Measurements from ENCODE around the gene IL15RA. TPM values are rescaled to one million over a fixed set of nuclear protein-coding genes. Genes with fewer than 3 reads are reported as not detected.
A peak's percentile ranks its signal among the peaks of the same experiment; 100 is the strongest.

Gene IL15RA
- total RNA-seq, 1 experiment from 2014 or later, result 4.4 TPM

- ATAC-seq (peak; percentile 44), DNase-seq (peak; percentile 30)
- ChIA-PET CTCF (no interaction called here), POLR2A (ENCODE audit: unreplicated experiment) (no interaction called here)
- Histone ChIP-seq H3F3A (ENCODE audit: low read length, unreplicated experiment) (no peaks in the 10 kb centered on the region), H3K9me3 (ENCODE audit: low read length) (no peaks in the 10 kb centered on the region), H3K4me2 (ENCODE audit: low read length) (peak overlapping the region; percentile 82), H2AFZ (ENCODE audit: low read length) (peak overlapping the region; percentile 73), H3K27me3 (ENCODE audit: low read length) (no peaks in the 10 kb centered on the region), H3K27ac (ENCODE audit: low read length) (peak overlapping the region; percentile 37), H4K20me1 (ENCODE audit: low read length) (no peaks in the 10 kb centered on the region), H3K79me2 (ENCODE audit: low read length) (peaks cover 17% of the 10 kb centered on the region), H3K4me3 (ENCODE audit: low read length) (peak overlapping the region; percentile 75), H3K9me2 (replicated peaks; ENCODE audit: low read length) (no peaks in the 10 kb centered on the region), H3K36me3 (ENCODE audit: low read depth, low read length) (no peaks in the 10 kb centered on the region), H3K9ac (ENCODE audit: low read length) (peak overlapping the region; percentile 64), H3K4me1 (ENCODE audit: insufficient read depth, low read length) (no peaks in the 10 kb centered on the region)
- intact Hi-C loops (cut with micrococcal nuclease), result no loop called here
- no peak for TF ChIP-seq EZH2 (IDR thresholded peaks at IDR 0.05; ENCODE audit: low read length, unreplicated experiment)
- no peak for TF ChIP-seq EZH2phosphoT487 (IDR thresholded peaks at IDR 0.05; ENCODE audit: borderline replicate concordance, low read length)
- BruUV-seq (replicated peaks), result TSS peak; percentile 26
Observed at GRCh38 chr10:5976512-5977470, 552 bp downstream of the IL15RA start.

GRCh38 chr10:5975641-5976473 lies 1.5 kb downstream of the IL15RA start:
- Histone ChIP-seq H3F3A (ENCODE audit: low read length, unreplicated experiment) (no peaks in the 10 kb centered on the region), H3K9ac (ENCODE audit: low read length) (no peak overlapping the region), H3K36me3 (ENCODE audit: low read depth, low read length) (no peaks in the 10 kb centered on the region), H3K4me1 (ENCODE audit: insufficient read depth, low read length) (no peaks in the 10 kb centered on the region), H3K27ac (ENCODE audit: low read length) (no peak overlapping the region), H4K20me1 (ENCODE audit: low read length) (no peaks in the 10 kb centered on the region), H3K4me3 (ENCODE audit: low read length) (peak overlapping the region; percentile 75), H3K9me3 (ENCODE audit: low read length) (no peaks in the 10 kb centered on the region), H3K9me2 (replicated peaks; ENCODE audit: low read length) (no peaks in the 10 kb centered on the region), H3K27me3 (ENCODE audit: low read length) (no peaks in the 10 kb centered on the region), H3K4me2 (ENCODE audit: low read length) (peak overlapping the region; percentile 82), H2AFZ (ENCODE audit: low read length) (no peak overlapping the region; the same call in 1 of the 2 replicates), H3K79me2 (ENCODE audit: low read length) (peaks cover 17% of the 10 kb centered on the region)
- intact Hi-C loops (cut with micrococcal nuclease), result no loop called here
- CTCF ChIA-PET, result no interaction called here
- POLR2A ChIA-PET (ENCODE audit: unreplicated experiment), result interaction anchor here (0.5 kb wide), 1 partner anchor 17 kb away, joined by 4 read pairs; no protein-coding TSS in a partner anchor
- BruUV-seq (replicated peaks), result no TSS peak
- TF ChIP-seq EZH2 (IDR thresholded peaks at IDR 0.05; ENCODE audit: low read length, unreplicated experiment) (no peak), EZH2phosphoT487 (IDR thresholded peaks at IDR 0.05; ENCODE audit: borderline replicate concordance, low read length) (no peak), CTCF (conservative IDR thresholded peaks at IDR 0.05; ENCODE audit: low read depth, low read length) (no peak)
- no peak for ATAC-seq
- DNase-seq, result no peak

GRCh38 chr10:5973069-5973468 lies 4.3 kb downstream of the IL15RA start:
- ATAC-seq (no peak), DNase-seq (no peak)
- no peak overlapping the region for H3K27ac ChIP-seq (ENCODE audit: low read length)
- ChIA-PET POLR2A (ENCODE audit: unreplicated experiment) (no interaction called here), CTCF (no interaction called here)
- H3K4me1 ChIP-seq (ENCODE audit: insufficient read depth, low read length), result no peaks in the 10 kb centered on the region
- H3K9me2 ChIP-seq (replicated peaks; ENCODE audit: low read length), result no peaks in the 10 kb centered on the region
- H2AFZ ChIP-seq (ENCODE audit: low read length), result no peak overlapping the region
- intact Hi-C loops (cut with micrococcal nuclease), result no loop called here
- H3F3A ChIP-seq (ENCODE audit: low read length, unreplicated experiment), result no peaks in the 10 kb centered on the region
- no peak for TF ChIP-seq CTCF (conservative IDR thresholded peaks at IDR 0.05; ENCODE audit: low read depth, low read length)
- no peak for TF ChIP-seq EZH2 (IDR thresholded peaks at IDR 0.05; ENCODE audit: low read length, unreplicated experiment)
- TF ChIP-seq EZH2phosphoT487 (IDR thresholded peaks at IDR 0.05; ENCODE audit: borderline replicate concordance, low read length), result no peak
- no peak overlapping the region for H3K4me3 ChIP-seq (ENCODE audit: low read length)
- H3K79me2 ChIP-seq (ENCODE audit: low read length), result peaks cover 17% of the 10 kb centered on the region
- no peak overlapping the region for H3K4me2 ChIP-seq (ENCODE audit: low read length)
- no peaks in the 10 kb centered on the region for H3K9me3 ChIP-seq (ENCODE audit: low read length)
- no peaks in the 10 kb centered on the region for H3K36me3 ChIP-seq (ENCODE audit: low read depth, low read length)
- BruUV-seq (replicated peaks), result no TSS peak
- H3K27me3 ChIP-seq (ENCODE audit: low read length), result no peaks in the 10 kb centered on the region
- no peak overlapping the region for H3K9ac ChIP-seq (ENCODE audit: low read length)
- H4K20me1 ChIP-seq (ENCODE audit: low read length), result no peaks in the 10 kb centered on the region

Data from PC-3 (cell line).